HepG2 (cell line): ENCODE data around the gene HDLBP. TPM values are rescaled to one million over a fixed set of nuclear protein-coding genes. Genes with fewer than 3 reads are reported as not detected.

Experiments used
- ATF7 ChIP-seq, 2 experiments: fragments of 450-650 bp in 1 of 2; sonication (generic) in 1 of 2; formaldehyde crosslinking in 1 of 2; IDR thresholded peaks; 2 replicates each; pipeline versions ENCODE4 v1.4.0 to v1.6.1; 2016 to 2020; ENCODE audit warnings: antibody characterized with exemption in 1 of 2, mild to moderate bottlenecking in 1 of 2, missing genetic modification reagents in 1 of 2
- CEBPG ChIP-seq: IDR thresholded peaks from 2 replicates; pipeline ENCODE4 v1.6.1; 2016
- CEBPZ ChIP-seq: IDR thresholded peaks from 2 replicates; pipeline ENCODE4 v1.6.1; 2012; ENCODE audit warnings: low read length, improper control_type of control experiment
- CENPBD1 ChIP-seq: sonication (generic); formaldehyde crosslinking; IDR thresholded peaks from 2 replicates; pipeline ENCODE4 v1.8.0; 2022; ENCODE audit warnings: missing genetic modification reagents, low read depth, mild to moderate bottlenecking, borderline replicate concordance
- FOXA1 ChIP-seq, 2 experiments: fragments of 450-650 bp in 1 of 2; sonication (generic) in 1 of 2; formaldehyde crosslinking in 1 of 2; IDR thresholded peaks; 2 replicates each; pipeline versions ENCODE4 v1.4.0 to v1.6.1; 2016 to 2020; ENCODE audit warnings: missing genetic modification reagents in 1 of 2
- SAP130 ChIP-seq: IDR thresholded peaks from 2 replicates; pipeline ENCODE4 v1.6.1; 2016; ENCODE audit warnings: low read depth
- TGIF2 ChIP-seq: IDR thresholded peaks from 2 replicates; pipeline ENCODE4 v1.6.1; 2016; ENCODE audit warnings: control low read depth, missing compliant biosample characterization
- U2AF2 ChIP-seq: fragments of 200-400 bp; formaldehyde crosslinking; IDR thresholded peaks from 2 replicates; pipeline ENCODE4 v1.6.1; 2017; ENCODE audit warnings: low read depth, mild to moderate bottlenecking, low read length
- ZBTB40 ChIP-seq, 2 experiments: fragments of 450-650 bp in 1 of 2; sonication (generic) in 1 of 2; formaldehyde crosslinking in 1 of 2; IDR thresholded peaks; 2 replicates each; pipeline versions ENCODE4 v1.6.1 to v1.8.0; 2016 to 2022; ENCODE audit warnings: antibody characterized with exemption in 1 of 2, mild to moderate bottlenecking in 1 of 2, missing genetic modification reagents in 1 of 2
- ZFX ChIP-seq: sonication (generic); formaldehyde crosslinking; IDR thresholded peaks from 2 replicates; pipeline ENCODE4 v1.4.0; 2020; ENCODE audit warnings: mild to moderate bottlenecking, low read depth, missing genetic modification reagents, moderate library complexity
- ZMYM3 ChIP-seq: sonication (generic); formaldehyde crosslinking; IDR thresholded peaks from 2 replicates; pipeline ENCODE4 v1.5.1; 2020; ENCODE audit warnings: mild to moderate bottlenecking, missing genetic modification reagents
- ZNF547 ChIP-seq: sonication (generic); formaldehyde crosslinking; IDR thresholded peaks from 2 replicates; pipeline ENCODE4 v1.5.1; 2020; ENCODE audit warnings: mild to moderate bottlenecking, missing genetic modification reagents
- ZNF580 ChIP-seq: IDR thresholded peaks from 2 replicates; pipeline ENCODE4 v1.6.1; 2016; ENCODE audit warnings: low read depth, borderline replicate concordance
- ZZZ3 ChIP-seq: sonication (generic); formaldehyde crosslinking; IDR thresholded peaks from 2 replicates; pipeline ENCODE4 v1.4.0; 2020; ENCODE audit warnings: missing genetic modification reagents, mild to moderate bottlenecking, borderline replicate concordance
- polyA plus RNA-seq, 8 experiments: library from polyadenylated mRNA; depleted of rRNA in 3 of 8; stranded (reverse) in 7 of 8; unstranded in 1 of 8; fragments of >200 nt; fragmentation: Illumina TruSeq in 4 of 8; extraction: Trizol in 4 of 8; gene quantifications; 2 replicates each; pipeline versions ENCODE4 v1.2.1 to v1.2.3, GENCODE V29; 2011 to 2016; ENCODE audit warnings: low read depth in 4 of 8, missing spikeins in 1 of 8, mixed read lengths in 1 of 8; ENCODE audit not compliant: insufficient read depth in 1 of 8
- total RNA-seq, 5 experiments: library from RNA; depleted of rRNA; stranded (reverse); fragments of >200 nt; fragmentation: Illumina TruSeq; extraction: Trizol; gene quantifications; 2 replicates each; pipeline ENCODE4 v1.2.3, GENCODE V29; 2016; ENCODE audit warnings: low read depth in 1 of 5

The HDLBP gene
- total and polyA plus RNA-seq, 2 of the 13 experiments (the other 11 are each of a cell fraction or from before 2014, with no cell fraction given), result 464 to 707 TPM

GRCh38 chr2:241359481-241360045 lies 44.1 kb upstream of the HDLBP start (continued):
- no peak for TF ChIP-seq ZBTB40 (IDR thresholded peaks at IDR 0.05)
- TF ChIP-seq ZBTB40 (CRISPR knock-in tag; IDR thresholded peaks at IDR 0.05), result 0 out of 2 replicates have a peak, but pooled peaks have one; percentile 11
- peak; percentile 50; the same call in 1 of the 2 replicates for TF ChIP-seq ZNF547
- peak; percentile 79; the same call in 1 of the 2 replicates for TF ChIP-seq ZZZ3 (CRISPR knock-in tag)
- no peak for TF ChIP-seq U2AF2
- no peak for TF ChIP-seq CENPBD1 (CRISPR knock-in tag)
- TF ChIP-seq CEBPZ, result no peak
- peak; percentile 83 for TF ChIP-seq ZFX (CRISPR knock-in tag)
- TF ChIP-seq ATF7 (IDR thresholded peaks at IDR 0.05), result no peak
- peak; percentile 87; the same call in 1 of the 2 replicates for TF ChIP-seq ATF7 (CRISPR knock-in tag; IDR thresholded peaks at IDR 0.05)
- TF ChIP-seq CEBPG (CRISPR knock-in tag), result peak; percentile 50
- TF ChIP-seq TGIF2 (CRISPR knock-in tag), result 0 out of 2 replicates have a peak, but pooled peaks have one; percentile 42
- TF ChIP-seq SAP130 (CRISPR knock-in tag), result peak; percentile 68
- TF ChIP-seq ZMYM3 (CRISPR knock-in tag), result 0 out of 2 replicates have a peak, but pooled peaks have one; percentile 11
- TF ChIP-seq FOXA1 (IDR thresholded peaks at IDR 0.05), result no peak
- TF ChIP-seq FOXA1 (CRISPR knock-in tag; IDR thresholded peaks at IDR 0.05), result peak; percentile 28; the same call in 1 of the 2 replicates
- TF ChIP-seq ZNF580 (CRISPR knock-in tag), result no peak
